8988T (cell line): ENCODE results near the gene WNT2.
"Not testable (repeated sequence)": the region's sequence is repeated elsewhere in the genome, so short reads cannot be mapped to it uniquely, and the experiment has no call there.

ENCODE experiments used
- DNase-seq: peaks from one replicate; pipeline ENCODE4 v3.0.0; 2011

The WNT2 gene

DNA sequence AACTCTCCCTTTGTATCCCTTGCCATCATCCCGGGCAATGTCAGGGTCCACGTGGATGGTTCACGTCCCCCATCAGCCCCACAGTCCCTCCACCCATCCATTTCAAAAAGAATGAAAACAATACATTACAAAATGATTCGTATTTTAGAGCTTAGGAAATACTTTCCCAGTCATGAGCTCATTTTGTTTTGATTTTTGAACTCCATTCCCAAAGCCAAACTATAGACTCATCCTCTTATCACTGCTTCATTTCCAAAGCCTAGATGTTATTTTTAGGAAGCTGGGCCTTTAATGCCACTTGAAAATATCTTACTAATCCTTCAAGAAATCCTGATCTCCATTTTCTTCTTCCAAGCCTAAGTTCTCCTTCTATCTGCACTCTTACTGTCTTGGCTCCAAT lies 72.1 kb downstream of the WNT2 start:
- no peak for DNase-seq

DNA sequence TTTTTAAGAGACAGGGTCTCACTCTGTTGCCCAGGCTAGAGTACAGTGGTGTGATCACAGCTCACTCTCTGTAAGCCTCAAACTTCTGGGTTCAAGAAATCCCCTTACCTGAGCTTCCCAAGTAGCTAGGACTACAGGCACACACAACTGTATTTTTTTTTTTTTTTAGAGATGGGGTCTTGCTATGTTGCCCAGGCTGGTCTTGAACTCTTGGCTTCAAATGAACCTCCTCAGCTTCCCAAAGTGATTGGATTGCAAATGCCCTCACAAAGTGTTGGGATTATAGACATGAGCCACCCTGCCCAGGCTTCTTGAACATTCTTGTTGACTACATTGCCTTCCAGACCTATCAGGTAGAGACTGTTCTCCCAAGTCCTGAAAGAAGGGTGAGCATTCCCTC lies 72.6 kb downstream of the WNT2 start:
- DNase-seq = no peak

DNA sequence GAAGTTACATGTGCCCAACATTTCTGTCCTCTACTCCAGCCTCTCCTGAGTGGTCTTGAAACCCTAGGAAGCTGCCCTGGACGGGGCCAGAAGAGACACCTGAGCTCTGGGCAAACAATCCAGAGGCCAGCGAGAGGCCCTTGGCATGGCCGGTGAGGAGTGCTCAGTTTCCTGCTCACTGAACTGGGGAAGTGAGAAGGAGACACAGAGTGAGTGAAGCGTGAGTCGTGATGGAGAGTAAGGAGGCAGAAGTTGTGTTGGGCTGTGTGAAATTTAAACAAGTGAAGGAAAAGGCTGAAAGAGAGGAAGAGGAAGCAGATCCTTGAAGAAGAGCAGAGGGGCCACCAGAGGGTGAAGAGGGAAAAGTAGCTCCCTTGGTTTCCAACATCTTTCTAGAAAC lies 73.2 kb downstream of the WNT2 start:
- no peak for DNase-seq

DNA sequence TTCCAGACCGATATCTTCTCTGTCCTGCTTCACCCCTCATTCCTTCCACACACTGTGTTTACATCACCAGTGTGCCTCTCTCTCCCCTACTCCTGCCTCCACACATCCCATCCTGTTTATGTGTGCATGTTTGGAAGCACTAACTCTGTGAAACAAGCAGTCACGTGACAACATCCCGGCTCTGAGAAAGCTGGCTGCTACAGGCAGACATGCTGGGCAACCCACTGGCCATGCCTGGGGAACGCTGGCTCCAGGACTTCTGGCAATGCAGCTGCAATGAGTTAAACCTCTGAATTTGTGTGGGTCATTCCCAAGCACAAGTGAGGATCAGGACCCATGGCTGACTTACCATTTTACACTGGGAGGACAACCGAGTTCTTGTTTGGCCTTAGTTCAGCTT lies 74.0 kb downstream of the WNT2 start:
- no peak for DNase-seq

DNA sequence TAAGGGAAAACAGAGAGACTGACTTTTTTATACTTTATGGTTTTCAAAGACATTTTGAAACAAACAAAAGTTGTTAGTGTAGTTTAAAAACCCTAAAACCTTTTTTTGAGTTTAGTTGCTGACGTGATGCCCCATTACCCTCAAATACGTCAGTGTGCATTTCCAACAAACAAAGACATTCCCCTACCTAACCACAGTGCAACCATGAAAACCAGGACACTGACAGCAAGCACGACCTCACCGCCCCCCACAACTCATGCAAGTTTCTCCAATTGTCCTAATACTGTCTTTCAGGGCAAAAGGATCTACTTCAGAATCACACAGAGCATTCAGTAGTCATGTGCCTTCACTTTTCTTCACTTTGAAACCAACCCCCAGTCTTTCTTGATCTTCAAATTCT lies 75.0 kb downstream of the WNT2 start:
- no peak for DNase-seq

DNA sequence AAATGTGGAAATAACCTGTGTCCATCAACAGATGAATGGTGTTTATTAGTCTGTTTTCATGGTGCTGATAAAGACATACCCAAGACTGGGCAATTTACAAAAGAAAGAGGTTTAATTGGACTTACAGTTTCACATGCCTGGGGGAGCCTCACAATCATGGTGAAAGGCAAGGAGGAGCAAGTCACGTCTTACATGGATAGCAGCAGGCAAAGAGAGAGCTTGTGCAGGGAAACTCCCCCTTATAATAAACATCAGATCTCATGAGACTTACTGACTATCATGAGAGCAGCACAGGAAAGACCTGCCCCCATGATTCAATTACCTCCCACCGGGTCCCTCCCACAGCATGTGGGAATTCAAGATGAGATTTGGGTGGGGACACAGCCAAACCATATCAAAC lies 77.2 kb downstream of the WNT2 start:
- DNase-seq = not testable (repeated sequence)

DNA sequence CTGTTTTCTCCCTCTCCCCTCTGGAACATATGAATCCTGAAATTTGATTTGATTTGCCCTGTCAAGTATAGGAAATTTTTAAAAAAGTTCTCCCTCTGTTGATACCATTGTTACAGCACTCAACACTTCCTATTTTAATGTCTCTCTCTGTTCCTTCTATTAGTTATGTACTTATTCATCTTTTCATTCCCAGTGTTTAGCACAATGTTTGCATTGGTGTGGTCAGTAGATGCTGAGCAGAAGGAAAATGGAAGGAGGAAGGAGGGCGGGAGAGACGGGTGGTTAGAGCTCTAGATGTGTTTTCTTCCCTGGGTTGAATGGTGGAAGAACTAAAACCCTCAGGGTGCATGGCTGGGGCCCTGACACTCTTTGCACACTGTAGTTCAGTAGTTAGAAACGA lies 79.5 kb downstream of the WNT2 start:
- no peak for DNase-seq

DNA sequence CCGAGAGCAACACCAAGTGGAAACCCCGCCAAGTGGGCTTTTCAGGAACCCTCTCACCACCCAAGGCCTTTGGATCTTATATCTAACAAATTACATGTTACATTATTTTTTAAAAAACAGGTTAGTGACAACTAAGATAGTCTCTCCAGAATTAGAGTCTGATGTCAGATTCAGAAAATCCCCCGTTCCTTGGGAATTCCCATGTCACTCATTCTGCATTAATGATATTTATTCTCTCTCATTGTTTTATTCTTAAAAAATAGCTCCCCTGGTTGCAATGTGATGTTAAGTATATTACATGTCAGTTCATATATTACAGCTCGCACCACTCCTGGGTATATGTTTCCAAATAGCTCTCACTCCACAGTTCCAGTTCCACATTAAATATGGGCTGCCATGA lies 81.8 kb downstream of the WNT2 start:
- DNase-seq = no peak

DNA sequence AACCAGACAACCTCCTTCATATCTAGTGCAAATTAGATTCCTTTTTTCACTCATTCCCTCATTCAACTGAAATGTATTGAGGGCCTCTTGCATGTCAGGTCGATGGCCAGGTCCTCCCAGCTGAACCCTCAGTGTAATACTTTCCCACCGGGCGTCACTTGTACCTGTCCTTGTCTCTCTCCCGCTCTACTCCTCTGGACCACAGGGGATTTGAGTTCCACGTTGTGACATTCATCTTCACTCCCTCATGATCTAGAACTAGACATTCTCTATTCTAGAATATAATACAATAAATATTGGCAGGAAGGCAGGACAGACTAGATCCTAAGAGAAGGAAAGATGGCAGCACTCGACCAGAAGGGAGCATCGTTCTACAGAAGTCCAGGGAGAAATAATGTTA lies 83.9 kb downstream of the WNT2 start:
- DNase-seq = no peak

DNA sequence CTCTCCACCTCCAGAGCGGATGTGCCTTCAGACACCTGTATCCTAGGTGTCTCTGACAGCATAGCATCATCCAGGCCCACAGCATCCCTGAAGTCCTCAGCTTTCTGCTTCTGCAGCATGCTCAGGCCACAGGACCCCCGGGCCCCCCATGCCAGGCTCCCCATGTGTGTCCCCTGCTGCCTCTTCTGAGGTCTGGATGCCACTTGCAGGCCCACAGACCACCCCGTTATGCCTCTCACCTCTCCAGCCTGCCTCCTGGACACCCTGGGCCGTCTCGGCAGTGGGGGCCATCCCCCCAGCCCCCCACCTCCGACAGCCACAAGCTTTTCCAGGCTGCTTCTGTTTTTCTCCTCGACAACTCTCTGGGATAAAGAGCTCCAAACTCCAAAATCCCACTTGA lies 84.4 kb downstream of the WNT2 start:
- no peak for DNase-seq

DNA sequence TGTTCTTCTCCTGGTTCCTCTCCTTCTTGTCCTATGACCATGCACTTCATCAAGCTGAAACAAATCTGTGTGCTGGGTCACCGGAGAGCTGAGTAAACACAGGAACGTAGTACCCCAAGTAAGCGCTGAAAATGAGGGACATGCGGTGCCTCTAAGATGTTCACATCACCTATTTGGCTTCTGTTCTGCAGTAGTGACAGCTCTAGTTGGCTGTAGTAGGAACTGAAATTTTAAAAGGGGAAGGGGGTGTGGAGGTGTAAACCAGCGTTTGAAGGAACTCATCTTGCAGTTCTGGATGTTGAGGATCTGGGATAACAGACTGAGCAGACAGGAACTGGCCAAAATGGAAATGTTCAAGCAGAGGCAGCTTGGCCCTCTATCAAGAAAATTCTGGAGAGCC lies 85.2 kb downstream of the WNT2 start:
- no peak for DNase-seq

DNA sequence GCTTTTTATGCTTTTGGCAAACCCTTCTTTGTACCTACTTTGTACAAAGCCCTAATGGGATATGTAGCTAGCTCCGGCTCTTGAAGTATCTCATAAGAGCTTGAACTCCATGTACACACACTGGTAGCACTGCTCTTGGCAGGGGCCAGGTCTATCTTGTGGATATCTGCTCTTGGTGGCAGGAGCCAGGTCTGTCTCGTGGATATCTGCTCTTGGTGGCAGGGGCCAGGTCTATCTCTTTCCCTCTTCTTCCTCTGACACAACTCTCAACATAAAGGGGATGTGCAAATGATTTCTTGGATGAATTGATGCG lies 91.9 kb downstream of the WNT2 start:
- DNase-seq = no peak

DNA sequence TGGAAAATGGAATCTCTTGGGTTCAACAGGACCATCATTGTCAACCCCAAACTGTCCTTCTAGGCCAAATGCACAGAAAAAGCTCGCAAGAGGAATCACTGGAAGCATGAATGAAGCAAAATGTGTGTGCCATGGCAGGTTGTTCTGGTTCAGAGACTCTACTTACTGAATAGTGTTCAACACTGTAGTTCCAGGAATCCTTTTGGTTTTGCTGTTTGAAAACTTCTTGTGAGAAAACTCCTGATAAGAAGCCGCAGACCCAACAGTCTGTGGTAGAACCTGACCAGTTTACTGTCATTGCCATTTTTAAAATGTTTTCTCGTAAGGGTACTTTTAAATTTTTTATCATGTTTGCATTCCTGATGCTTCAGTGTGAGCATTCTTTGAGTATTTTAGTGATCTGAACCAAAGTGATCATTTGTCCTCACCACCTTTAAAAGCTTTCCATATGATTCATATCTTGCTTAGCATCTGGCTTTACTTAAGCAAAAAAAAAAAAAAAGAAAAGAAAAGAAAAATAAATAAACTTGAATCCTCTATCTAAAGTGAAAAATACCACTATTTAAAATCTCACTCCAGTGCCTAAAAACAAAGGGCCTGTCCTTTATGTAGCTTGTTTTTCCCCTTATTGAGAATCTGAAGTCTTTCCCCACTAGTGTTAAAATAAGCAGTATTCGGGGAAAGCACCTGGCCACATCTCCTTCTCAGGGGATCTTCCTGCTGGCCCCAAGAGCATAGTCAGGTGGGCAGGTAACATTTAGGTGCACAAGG lies 92.4 kb downstream of the WNT2 start:
- no peak for DNase-seq

DNA sequence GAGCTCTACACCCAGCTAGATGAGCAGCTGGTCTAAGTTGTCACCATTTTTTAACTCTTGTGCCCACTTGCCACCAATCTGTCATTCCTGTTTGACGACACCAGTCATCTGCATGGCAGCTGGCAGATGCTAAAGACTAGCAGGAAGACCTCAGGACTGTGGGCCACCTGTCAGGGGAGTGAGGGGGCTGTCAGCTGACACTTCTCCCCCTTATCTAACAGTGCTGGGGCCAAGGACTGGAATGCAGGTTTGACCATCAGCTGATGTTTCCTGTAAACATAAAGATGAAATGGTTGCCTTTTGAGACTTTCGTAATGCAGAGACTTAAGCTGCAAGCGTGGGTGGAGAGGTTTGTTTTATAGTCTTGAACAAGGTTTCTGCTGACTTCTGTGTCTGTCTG lies 93.5 kb downstream of the WNT2 start:
- DNase-seq = no peak

DNA sequence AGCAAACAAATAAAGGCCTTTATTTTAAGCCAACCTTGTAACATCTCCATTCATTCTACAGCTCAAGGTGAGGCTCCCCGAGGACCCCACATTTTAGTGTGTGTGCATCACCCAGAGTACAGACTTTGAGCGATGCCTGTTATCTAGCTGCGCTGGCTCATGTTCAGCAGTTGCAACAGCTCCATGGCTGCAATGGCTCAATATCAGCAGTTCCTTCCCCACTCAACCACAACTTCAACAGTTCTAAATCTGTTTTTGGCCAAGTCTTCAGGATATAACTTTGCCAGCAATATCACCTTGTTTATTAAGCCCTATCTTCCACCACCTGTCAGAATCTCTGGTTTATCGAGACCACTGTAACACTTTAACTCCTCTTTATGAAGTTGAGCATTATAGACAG lies 95.8 kb downstream of the WNT2 start:
- DNase-seq = no peak

DNA sequence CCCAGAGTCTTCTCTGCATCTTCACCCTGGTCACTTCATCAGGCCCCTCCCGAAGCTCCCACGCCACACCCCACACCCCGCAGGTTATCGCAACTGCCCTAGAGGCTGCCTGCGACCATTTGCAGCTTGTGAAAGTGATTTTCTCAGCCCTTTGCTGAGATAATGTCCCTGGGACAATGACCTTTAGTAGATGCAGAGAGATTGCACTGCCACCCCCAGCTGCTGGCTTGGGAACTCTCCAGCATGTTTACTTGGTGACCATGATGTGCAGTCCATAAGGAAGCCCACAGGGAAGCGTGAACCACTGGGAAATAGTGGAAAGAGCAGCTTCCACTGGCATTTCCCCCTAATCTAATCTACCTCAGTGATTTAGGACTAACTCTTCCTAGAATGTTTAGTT lies 97.3 kb downstream of the WNT2 start:
- no peak for DNase-seq
